Measurements from ENCODE around the gene PPP1R36. TPM values are rescaled to one million over a fixed set of nuclear protein-coding genes. Genes with fewer than 3 reads are reported as not detected.
A peak's percentile ranks its signal among the peaks of the same experiment; 100 is the strongest.
"Not testable (repeated sequence)": the region's sequence is repeated elsewhere in the genome, so short reads cannot be mapped to it uniquely, and the experiment has no call there.

Gene PPP1R36
- total RNA-seq, 1 donor from 2014 or later: 0.33 TPM

DNA sequence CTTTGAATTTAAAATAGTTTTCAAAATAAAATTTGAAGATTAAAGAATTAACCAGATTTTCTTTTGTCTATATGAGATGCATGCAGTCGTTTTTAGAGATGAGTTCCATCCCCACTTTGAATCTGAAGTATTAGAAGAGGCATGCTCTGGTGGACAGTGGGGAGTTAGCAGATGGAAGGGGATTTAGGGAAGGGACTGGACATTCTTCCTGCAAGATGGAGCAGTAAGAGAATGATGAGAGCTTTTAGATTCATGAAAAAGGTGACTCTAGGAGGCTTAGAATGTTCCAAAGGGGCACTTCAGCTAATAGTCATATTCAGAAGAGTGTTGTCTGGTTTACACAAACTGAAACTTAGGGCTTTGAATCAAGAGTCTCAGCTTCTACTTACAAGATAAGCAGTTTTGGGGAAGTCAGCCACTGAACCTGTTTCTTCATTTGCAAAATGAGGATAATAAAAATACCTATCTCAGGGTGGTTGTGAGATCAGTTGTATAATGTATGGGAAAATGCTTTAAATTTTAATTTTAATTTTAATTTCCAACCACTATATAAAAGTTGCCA, 41.5 kb upstream of the PPP1R36 start:
- H3K9me3 Mint-ChIP-seq: no peaks in the 10 kb centered on the region
- peak overlapping the region; percentile 94 for H3K4me3 Mint-ChIP-seq
- intact Hi-C loops (cut with micrococcal nuclease): loop anchor here (5.0 kb wide), 2 partner anchors 479 to 656 kb away; partner anchors contain the start of genes FNTB and SYNE2
- H3K36me3 Mint-ChIP-seq (ENCODE audit: low read depth): peaks cover 25% of the 10 kb centered on the region
- peaks cover 1% of the 10 kb centered on the region for H3K27me3 Mint-ChIP-seq
- peak overlapping the region; percentile 95 for H3K27ac Mint-ChIP-seq
- peak; percentile 54 for DNase-seq
- H3K4me1 Mint-ChIP-seq: peaks cover 57% of the 10 kb centered on the region

DNA sequence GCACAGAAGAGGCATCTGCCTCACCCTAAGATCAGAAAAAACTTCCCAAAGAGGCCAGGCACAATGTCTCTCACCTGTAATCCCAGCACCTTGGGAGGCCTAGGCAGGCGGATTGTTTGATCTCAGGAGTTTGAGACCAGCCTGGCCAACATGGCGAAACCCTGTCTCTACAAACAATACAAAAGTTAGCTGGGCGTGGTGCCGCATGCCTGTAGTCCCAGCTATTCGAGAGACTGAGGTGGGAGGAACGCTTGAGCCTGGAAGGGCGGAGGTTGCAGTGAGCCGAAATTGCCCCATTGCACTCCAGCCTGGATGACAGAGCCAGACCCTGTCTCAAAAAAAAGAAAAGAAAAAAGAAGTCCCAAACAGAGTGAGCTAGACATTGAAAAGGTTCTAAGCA, 40.7 kb upstream of the PPP1R36 start:
- peaks cover 61% of the 10 kb centered on the region for H3K4me1 Mint-ChIP-seq
- H3K9me3 Mint-ChIP-seq: no peaks in the 10 kb centered on the region
- H3K4me3 Mint-ChIP-seq: peak overlapping the region; percentile 94
- H3K27me3 Mint-ChIP-seq: no peaks in the 10 kb centered on the region
- peak overlapping the region; percentile 75 for H3K27ac Mint-ChIP-seq
- H3K36me3 Mint-ChIP-seq (ENCODE audit: low read depth): peaks cover 28% of the 10 kb centered on the region
- intact Hi-C loops (cut with micrococcal nuclease): loop anchor here (5.0 kb wide), 2 partner anchors 478 to 657 kb away; partner anchors contain the start of genes FNTB and SYNE2
- peak; percentile 55 for DNase-seq

DNA sequence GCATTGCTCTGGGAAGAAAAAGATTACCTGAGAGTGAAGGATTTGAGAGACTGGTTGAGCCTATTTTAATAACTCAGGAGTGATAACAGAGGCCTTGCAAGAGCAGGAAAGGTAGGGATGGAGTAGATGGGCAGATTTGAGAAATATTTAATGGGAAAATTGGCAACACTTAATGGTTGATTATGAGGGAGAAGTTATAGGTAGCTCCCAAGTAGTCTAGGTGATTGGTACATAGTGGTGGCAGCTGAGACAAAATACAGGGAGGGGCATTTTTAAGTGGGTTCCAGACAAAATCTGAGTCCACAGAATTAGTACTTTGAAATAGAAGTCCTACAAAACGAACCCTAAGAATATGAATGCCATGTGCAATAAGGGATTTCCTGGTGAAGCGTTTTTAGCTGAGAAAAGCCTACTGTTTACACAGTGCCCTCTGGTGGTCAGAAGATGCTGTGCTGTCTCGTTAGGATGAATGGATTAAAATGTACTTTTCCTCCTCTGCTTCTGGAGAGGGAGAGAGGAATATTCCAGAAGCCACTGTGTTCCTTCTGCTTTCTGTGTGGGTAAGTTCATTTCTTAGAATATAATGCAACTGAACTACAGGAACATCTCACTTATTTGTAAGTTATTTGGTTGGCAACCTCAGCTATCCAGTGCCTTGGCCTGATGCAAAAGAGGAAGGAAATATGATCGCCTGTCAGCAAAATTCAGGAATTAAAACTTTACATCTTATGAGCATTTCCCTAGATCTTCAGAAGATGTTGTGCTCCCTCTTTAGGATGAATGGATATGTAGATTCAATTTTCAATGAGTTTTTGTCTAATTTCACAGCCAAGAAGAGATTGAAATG, 38.7 kb upstream of the PPP1R36 start:
- H3K27ac Mint-ChIP-seq: peak overlapping the region; percentile 84
- peaks cover 59% of the 10 kb centered on the region for H3K4me1 Mint-ChIP-seq
- intact Hi-C loops (cut with micrococcal nuclease): loop anchor here (1.0 to 2.0 kb wide), 3 partner anchors 8 to 167 kb away; partner anchors contain the start of genes AKAP5 and ZBTB25
- H3K36me3 Mint-ChIP-seq (ENCODE audit: low read depth): peaks cover 19% of the 10 kb centered on the region
- H3K27me3 Mint-ChIP-seq: no peaks in the 10 kb centered on the region
- peak overlapping the region; percentile 58 for H3K4me3 Mint-ChIP-seq
- no peaks in the 10 kb centered on the region for H3K9me3 Mint-ChIP-seq
- DNase-seq: peak; percentile 92

DNA sequence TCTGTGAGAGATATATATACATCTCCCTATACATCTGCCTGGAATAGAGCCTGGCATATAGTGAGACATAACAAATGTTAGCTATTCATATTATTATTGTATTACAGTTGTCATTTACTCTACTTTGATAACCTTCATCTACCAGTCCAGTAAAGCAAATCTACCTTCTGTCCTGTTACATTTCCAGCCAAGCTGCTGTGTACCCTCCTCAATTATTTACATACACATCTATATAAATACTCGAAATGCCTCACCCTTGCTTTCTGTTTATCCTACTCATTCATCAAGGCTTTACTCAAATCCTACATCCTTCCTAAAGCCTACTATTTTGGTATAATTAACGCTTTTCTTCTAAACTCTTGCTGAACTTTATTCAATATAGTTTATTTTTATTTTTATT, 36.5 kb upstream of the PPP1R36 start:
- no peak overlapping the region for H3K4me3 Mint-ChIP-seq
- peaks cover 16% of the 10 kb centered on the region for H3K36me3 Mint-ChIP-seq (ENCODE audit: low read depth)
- peaks cover 52% of the 10 kb centered on the region for H3K4me1 Mint-ChIP-seq
- H3K27ac Mint-ChIP-seq: no peak overlapping the region
- no peaks in the 10 kb centered on the region for H3K9me3 Mint-ChIP-seq
- no peak for DNase-seq
- intact Hi-C loops (cut with micrococcal nuclease): no loop called here
- H3K27me3 Mint-ChIP-seq: no peaks in the 10 kb centered on the region

DNA sequence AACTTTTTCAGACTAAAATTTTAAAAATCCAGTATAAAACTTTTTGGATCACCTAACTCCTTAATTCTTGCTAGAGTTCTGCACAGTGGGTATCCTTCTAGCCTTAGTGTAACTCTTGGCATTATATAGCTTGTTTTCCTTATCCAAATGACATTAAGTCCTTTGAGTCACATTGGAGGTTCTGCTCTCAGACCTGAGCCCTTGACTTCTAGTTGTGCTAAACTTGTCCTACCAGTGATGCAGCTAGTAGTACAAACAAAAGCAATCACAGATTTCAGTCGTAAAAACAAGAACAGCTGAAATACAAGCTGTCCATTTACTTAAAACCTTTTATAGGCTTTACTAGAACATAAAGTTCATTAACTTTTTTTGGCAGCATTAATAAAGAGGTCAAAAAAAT, 34.7 kb upstream of the PPP1R36 start:
- intact Hi-C loops (cut with micrococcal nuclease): no loop called here
- H3K27ac Mint-ChIP-seq: no peak overlapping the region
- peaks cover 40% of the 10 kb centered on the region for H3K4me1 Mint-ChIP-seq
- H3K27me3 Mint-ChIP-seq: no peaks in the 10 kb centered on the region
- peaks cover 17% of the 10 kb centered on the region for H3K36me3 Mint-ChIP-seq (ENCODE audit: low read depth)
- no peaks in the 10 kb centered on the region for H3K9me3 Mint-ChIP-seq
- no peak for DNase-seq
- H3K4me3 Mint-ChIP-seq: no peak overlapping the region

DNA sequence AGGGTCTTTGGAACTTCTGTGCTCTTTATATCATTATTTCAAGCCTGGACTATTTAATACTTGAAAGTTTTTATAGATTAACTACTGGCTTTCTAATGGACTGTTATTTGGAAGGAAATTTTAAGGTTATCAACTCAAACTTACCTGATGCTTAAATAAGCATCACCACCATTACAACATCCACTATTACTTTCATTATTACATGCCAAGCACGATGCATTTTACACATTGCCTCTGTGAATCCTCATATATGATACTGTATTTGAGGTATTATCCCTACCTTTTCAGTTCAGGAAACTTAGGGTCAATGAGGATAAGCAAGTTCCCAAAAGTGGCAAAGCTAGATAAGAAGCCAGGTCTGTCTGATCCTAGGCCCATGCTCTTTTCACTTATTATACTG, 32.8 kb upstream of the PPP1R36 start:
- H3K27ac Mint-ChIP-seq: no peak overlapping the region
- intact Hi-C loops (cut with micrococcal nuclease): no loop called here
- no peaks in the 10 kb centered on the region for H3K27me3 Mint-ChIP-seq
- no peaks in the 10 kb centered on the region for H3K9me3 Mint-ChIP-seq
- no peak overlapping the region for H3K4me3 Mint-ChIP-seq
- peaks cover 13% of the 10 kb centered on the region for H3K36me3 Mint-ChIP-seq (ENCODE audit: low read depth)
- DNase-seq: no peak
- H3K4me1 Mint-ChIP-seq: peaks cover 26% of the 10 kb centered on the region

DNA sequence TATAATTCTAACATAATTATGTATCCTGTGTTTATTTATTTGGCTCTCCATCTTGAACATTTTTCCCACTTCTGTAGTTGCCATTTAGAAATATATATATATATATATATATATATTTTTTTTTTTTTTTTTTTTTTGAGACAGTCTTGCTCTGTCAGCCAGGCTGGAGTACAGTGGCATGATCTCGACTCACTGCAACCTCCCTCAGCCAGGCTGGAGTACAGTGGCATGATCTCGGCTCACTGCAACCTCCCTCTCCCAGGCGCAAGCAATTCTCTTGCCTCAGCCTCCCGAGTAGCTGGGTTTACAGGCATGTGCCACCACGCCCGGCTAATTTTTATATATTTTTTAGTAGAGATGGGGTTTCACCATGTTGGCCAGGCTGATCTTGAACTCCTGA, 32.1 kb upstream of the PPP1R36 start:
- intact Hi-C loops (cut with micrococcal nuclease); DNase-seq; H3K4me3 Mint-ChIP-seq; H3K9me3 Mint-ChIP-seq; H3K27me3 Mint-ChIP-seq; H3K27ac Mint-ChIP-seq: not testable (repeated sequence)
- peaks cover 26% of the 10 kb centered on the region for H3K4me1 Mint-ChIP-seq
- peaks cover 13% of the 10 kb centered on the region for H3K36me3 Mint-ChIP-seq (ENCODE audit: low read depth)

DNA sequence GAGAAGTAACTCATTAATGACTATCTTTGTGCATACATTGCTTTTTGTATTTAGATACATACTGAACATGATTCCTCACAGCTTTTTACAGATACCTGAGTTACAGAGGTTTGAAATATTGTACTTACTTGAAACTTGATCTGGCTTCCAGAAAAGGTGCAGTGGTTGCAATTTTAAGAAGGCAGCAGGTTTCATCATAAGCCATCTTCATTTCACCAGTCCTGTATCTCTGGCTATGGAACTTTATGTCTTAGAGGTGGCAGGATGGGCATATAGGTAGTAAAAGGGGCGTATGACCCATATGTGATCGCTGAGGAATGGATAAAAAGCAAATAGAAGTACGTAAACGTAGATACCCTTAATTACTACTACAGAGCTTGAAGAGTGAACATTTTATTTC, 31.5 kb upstream of the PPP1R36 start:
- Mint-ChIP-seq H3K9me3 (no peaks in the 10 kb centered on the region), H3K36me3 (ENCODE audit: low read depth) (peaks cover 13% of the 10 kb centered on the region), H3K27me3 (no peaks in the 10 kb centered on the region), H3K27ac (no peak overlapping the region), H3K4me3 (no peak overlapping the region), H3K4me1 (peaks cover 25% of the 10 kb centered on the region)
- DNase-seq: no peak
- intact Hi-C loops (cut with micrococcal nuclease): no loop called here

DNA sequence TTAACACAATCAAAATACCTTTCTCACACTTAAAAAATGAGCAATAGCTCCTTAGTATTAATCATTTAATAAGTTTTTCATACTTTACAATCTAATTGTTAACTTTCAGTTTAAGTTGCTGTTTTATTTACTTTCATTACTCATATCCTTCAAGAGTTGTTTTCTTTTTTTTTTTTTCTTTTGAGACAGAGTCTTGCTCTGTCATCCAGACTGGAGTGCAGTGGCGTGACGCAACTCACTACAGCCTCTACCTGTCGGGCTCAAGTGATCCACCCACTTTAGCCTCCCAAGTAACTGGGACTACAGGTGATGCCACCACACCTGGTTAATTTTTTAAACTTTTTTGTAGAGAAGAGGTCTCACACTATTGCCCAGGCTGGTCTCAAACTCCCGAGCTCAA, 29.1 kb upstream of the PPP1R36 start:
- peaks cover 14% of the 10 kb centered on the region for H3K36me3 Mint-ChIP-seq (ENCODE audit: low read depth)
- H3K9me3 Mint-ChIP-seq: no peaks in the 10 kb centered on the region
- H3K27ac Mint-ChIP-seq: no peak overlapping the region
- H3K4me3 Mint-ChIP-seq: no peak overlapping the region
- no peaks in the 10 kb centered on the region for H3K27me3 Mint-ChIP-seq
- peaks cover 14% of the 10 kb centered on the region for H3K4me1 Mint-ChIP-seq
- DNase-seq: no peak
- intact Hi-C loops (cut with micrococcal nuclease): no loop called here

DNA sequence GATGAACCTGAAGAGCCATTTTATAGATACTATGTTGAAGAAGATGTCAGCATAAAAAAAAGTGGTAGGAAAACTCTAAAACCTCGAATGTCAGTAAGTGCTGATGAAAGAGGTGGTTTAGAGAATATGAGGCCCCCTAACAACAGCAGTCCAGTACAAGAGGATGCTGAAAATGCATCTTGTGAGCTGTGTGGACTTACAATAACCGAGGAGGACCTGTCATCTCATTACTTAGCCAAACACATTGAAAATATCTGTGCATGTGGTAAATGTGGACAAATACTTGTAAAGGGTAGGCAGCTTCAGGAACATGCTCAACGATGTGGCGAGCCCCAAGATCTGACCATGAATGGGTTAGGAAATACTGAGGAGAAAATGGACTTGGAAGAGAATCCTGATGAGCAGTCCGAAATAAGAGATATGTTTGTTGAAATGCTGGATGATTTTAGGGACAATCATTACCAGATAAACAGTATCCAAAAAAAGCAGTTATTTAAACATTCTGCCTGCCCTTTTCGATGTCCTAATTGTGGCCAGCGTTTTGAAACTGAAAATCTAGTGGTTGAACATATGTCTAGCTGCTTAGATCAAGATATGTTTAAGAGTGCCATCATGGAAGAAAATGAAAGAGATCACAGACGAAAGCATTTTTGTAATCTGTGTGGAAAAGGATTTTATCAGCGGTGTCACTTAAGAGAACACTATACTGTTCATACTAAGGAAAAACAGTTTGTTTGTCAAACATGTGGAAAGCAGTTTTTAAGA, 27.0 kb upstream of the PPP1R36 start:
- Mint-ChIP-seq H3K36me3 (ENCODE audit: low read depth) (peaks cover 24% of the 10 kb centered on the region), H3K4me3 (no peak overlapping the region), H3K9me3 (no peaks in the 10 kb centered on the region), H3K27me3 (no peaks in the 10 kb centered on the region), H3K27ac (no peak overlapping the region), H3K4me1 (peaks cover 10% of the 10 kb centered on the region)
- intact Hi-C loops (cut with micrococcal nuclease): no loop called here
- DNase-seq: no peak

DNA sequence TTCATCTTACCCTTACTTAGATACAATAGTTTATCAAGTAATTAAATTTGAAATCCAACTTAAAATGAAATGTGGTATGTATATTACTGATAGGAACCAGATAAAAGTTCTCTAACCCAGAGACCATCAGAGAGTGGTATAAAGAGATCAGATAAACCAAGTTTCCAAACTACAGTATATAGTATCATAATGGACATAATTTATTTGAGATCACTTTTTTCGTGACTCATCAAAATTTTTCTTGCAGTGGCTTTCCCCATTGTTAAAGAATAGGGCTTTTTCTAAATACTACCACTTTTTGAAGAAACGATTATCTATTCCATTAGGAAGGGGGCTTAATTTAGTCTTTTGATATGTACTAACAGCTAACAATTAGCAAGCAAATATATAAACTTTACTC, 24.4 kb upstream of the PPP1R36 start:
- intact Hi-C loops (cut with micrococcal nuclease): no loop called here
- no peak overlapping the region for H3K27ac Mint-ChIP-seq

DNA sequence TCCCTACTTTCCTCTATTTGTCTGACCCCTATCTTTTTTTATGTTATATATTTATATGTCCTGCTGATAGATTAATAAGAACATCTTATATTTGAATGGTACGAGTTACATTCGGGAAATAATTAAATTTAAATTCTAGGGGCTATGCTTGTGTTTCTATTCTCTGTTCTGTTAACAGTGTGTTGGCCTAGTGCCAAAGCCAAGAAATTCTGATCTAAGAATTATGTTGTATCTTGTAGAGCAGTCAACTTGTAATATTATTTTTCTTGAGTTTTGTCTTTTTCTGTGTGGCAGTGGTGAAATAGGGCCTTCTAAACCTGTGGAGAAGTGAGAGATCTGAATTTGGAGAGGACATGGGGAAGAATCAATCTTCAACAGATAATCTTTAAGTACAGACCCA, 18.2 kb upstream of the PPP1R36 start:
- H3K4me3 Mint-ChIP-seq: no peak overlapping the region
- no peaks in the 10 kb centered on the region for H3K27me3 Mint-ChIP-seq
- H3K9me3 Mint-ChIP-seq: no peaks in the 10 kb centered on the region
- intact Hi-C loops (cut with micrococcal nuclease): no loop called here
- H3K4me1 Mint-ChIP-seq: peaks cover 4% of the 10 kb centered on the region
- H3K36me3 Mint-ChIP-seq (ENCODE audit: low read depth): peaks cover 13% of the 10 kb centered on the region
- no peak for DNase-seq
- no peak overlapping the region for H3K27ac Mint-ChIP-seq

More for the DNA sequence above, 24.4 kb upstream of the PPP1R36 start:
- H3K27me3 Mint-ChIP-seq: no peaks in the 10 kb centered on the region
- no peaks in the 10 kb centered on the region for H3K9me3 Mint-ChIP-seq
- H3K4me3 Mint-ChIP-seq: no peak overlapping the region
- H3K4me1 Mint-ChIP-seq: peaks cover 6% of the 10 kb centered on the region
- H3K36me3 Mint-ChIP-seq (ENCODE audit: low read depth): peaks cover 27% of the 10 kb centered on the region
- no peak for DNase-seq

DNA sequence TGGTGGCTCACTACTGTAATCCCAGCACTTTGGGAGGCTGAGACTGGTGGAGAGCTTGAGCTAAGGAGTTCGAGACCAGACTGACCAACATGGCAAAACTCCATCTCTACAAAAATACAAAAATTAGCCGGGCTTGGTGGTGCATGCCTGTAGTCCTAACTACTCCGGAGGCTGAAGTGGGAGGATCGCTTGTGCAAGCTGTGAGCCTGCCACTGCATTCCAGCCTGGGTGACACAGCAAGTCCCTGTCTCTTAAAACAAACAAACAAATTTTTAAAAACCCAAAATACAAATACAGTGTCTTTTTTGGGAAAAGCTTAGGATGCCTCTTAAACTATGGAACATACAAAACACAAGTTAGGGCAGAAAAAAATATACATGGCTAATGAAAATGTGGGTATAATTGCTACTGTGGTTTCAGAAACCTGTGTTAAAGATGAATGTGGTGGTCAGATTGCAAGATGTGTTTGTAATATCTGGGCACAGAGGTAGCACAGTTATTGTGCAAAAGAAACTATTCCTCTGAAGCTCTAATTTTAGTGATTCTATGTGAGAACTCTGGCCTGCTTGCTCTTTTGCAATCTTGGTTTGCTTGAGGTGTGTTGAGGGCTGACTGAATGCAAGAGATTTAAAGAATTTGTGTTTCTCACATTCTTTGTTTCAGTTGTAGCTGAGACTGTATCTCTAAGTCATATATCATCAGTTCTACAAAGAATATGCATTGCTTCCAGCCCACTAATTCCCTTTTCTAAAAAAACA, 13.1 kb upstream of the PPP1R36 start:
- Mint-ChIP-seq H3K4me1 (peaks cover 13% of the 10 kb centered on the region), H3K27ac (no peak overlapping the region), H3K9me3 (peaks cover 3% of the 10 kb centered on the region), H3K4me3 (no peak overlapping the region), H3K36me3 (ENCODE audit: low read depth) (peaks cover 5% of the 10 kb centered on the region), H3K27me3 (peaks cover 18% of the 10 kb centered on the region)
- intact Hi-C loops (cut with micrococcal nuclease): no loop called here
- no peak for DNase-seq
